Hepatocyte (in vitro differentiated cells): ENCODE results near the gene MFAP3L.

ENCODE experiments used
- CTCF ChIP-seq: fragments of 200-600 bp; sonication (generic); IDR thresholded peaks from 2 replicates; pipeline ENCODE4 v1.5.1; 2016; ENCODE audit warnings: antibody characterized with exemption, mild to moderate bottlenecking; ENCODE audit not compliant: poor library complexity
- EZH2 ChIP-seq: fragments of 200-600 bp; sonication (generic); IDR thresholded peaks from 2 replicates; pipeline ENCODE4 v1.6.1; 2016; ENCODE audit warnings: antibody characterized with exemption, mild to moderate bottlenecking, borderline replicate concordance

- TF ChIP-seq CTCF (no peak), EZH2 (no peak)
These were observed 29.6 kb downstream of the MFAP3L start for GRCh38 chr4:169996379-169997240.
